ELR (cell line): Measurements from ENCODE around the gene SCGB3A2.
A peak's percentile ranks its signal among the peaks of the same experiment; 100 is the strongest.
"Not testable (repeated sequence)": the region's sequence is repeated elsewhere in the genome, so short reads cannot be mapped to it uniquely, and the experiment has no call there.

Experiments used
- DNase-seq: peaks from one replicate; pipeline ENCODE4 v3.0.0-alpha.2; 2015; ENCODE audit warnings: low read depth

SCGB3A2 gene

DNA sequence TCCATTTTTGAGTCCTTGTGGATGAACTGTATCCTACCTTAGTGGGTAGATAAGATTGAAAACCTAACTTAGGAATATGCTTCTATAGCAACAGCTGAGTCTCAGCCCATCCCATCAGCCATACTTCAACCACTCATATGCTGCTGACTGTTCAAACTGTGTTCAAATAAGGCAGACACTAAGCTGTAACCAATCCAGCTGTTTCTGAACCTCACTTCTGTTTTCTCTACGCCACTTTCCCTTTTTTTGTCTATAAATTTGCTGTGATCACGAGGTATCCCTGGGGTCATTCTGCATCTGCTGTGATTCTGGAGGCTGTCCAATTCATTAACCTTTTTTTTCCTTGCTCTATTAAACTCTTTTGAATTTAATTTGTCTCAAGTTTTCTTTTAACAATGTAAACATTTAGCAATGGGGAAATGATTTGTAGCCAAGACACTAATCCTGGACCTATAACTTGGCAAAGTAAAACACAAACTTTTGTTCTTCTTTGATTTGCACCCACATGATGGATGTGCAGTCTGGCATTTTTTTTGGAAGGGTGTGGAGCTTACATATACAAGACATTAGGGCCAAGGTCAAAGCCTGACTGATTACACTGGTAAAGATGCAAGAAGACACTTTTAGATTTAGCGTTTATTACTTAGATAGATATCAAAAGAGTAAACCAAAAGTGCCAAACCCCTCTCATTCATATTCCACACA, 14.9 kb upstream of the SCGB3A2 start:
- DNase-seq = no peak

DNA sequence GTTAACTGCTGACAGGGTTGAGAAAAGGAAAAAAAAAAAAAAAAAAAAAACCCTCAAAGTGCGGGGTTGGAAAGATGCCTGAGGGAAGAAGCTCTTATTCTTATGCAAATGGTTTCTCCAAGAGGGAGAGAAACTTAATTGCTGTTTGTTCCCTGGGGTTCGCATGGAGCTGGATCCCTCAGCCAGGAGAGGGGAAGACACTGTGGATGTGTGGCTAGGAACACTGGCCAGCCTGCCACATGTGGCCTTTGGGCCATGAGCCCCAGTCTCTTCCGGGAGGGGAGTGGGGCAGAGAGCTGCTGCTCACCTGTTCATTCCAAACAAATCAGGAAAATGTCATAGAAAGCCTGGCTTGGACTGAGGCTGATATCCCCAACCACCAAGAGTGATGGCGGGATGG, 9.4 kb upstream of the SCGB3A2 start:
- DNase-seq = no peak

DNA sequence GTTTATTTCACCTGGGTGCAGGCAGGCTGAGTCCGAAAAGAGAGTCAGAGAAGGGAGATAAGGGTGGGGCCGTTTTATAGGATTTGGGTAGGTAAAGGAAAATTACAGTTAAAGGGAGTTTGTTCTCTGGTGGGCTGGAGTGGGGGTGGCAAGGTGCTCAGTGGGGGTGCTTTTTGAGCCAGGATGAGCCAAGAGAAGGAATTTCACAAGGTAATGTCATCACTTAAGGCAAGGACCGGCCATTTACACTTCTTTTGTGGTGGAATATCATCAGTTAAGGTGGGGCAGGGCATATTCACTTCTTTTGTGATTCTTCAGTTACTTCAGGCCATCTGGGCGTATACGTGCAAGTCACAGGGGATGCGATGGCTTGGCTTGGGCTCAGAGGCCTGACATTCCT, 8.6 kb upstream of the SCGB3A2 start:
- not testable (repeated sequence) for DNase-seq

DNA sequence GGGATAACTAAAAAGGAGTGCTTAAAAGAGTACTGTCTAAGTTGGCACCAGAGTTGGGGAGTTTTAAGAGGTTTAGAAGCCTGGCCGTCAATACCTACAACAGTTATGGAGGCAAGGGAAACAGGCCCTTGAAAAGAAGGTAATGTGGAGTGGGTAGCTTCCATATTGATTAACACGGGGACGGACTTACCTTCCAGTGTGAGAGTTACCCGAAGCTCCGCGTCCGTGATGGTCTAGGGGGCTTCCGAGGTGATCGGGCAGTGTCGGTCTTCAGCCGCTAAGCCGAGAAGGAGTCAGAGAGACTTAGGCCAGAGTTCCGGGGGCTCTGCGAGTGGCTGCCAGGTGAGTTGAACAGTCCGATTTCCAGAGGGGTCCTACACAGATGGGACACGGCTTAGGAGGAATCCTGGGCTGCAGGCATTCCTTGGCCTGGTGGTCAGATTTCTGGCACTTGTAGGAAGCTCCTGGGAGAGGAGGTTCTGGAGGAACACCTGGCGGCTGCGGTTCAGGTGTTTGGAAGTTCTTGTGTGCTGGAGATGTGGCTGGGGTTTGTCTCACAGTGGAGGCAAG, 6.4 kb upstream of the SCGB3A2 start:
- not testable (repeated sequence) for DNase-seq

DNA sequence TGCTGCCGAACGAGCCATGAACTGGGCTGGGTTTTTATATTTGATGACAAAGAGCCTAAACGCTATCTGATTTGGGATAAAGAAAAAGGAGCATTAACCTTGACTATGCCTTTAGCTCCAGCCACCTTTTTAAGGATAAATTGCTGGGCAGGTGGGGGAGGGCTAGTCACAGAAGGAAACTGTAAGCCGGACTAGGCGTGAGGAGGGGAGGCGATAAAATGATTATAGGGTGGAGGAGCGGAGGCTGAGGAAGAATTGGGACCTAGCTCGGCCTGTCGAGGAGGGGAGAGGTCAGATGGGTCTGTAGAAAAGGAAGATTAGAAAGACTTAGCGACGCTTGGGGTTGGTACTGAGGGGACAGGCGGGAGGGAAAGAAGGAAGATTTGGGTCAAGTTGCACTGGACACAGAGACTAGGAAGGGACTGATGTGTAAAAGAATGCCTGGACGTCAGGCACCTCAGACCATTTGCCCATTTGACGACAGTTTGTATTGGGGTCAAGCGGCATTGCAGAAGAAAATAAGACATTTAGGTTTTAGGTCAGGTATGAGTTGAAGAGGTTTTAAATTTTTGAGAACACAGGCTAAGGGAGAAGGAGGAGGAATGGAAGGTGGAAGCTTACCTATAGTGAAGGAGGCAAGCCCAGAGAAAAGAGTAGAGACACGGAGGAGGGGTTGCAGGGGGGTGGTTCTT, 5.6 kb upstream of the SCGB3A2 start:
- not testable (repeated sequence) for DNase-seq

DNA sequence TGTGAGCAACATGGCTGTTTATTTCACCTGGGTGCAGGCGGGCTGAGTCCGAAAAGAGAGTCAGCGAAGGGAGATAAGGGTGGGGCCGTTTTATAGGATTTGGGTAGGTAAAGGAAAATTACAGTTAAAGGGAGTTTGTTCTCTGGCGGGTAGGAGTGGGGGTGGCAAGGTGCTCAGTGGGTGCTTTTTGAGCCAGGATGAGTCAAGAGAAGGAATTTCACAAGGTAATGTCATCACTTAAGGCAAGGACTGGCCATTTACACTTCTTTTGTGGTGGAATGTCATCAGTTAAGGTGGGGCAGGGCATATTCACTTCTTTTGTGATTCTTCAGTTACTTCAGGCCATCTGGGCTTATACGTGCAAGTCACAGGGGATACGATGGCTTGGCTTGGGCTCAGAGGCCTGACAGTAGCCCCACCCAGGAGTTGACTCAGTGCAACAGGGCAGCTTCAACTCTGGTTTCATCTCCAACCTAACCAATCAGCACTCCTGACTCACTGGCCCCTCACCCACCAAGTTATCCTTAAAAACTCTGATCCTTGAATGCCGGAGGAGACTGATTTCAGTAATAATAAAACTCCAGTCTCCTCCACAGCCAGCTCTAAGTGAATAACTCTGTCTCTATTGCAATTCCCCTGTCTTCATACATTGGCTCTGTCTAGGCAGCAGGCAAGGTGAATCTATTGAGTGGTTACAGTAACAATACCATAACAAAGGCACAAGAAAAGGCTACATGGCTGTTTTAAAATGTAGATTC, 4.2 kb upstream of the SCGB3A2 start:
- not testable (repeated sequence) for DNase-seq

DNA sequence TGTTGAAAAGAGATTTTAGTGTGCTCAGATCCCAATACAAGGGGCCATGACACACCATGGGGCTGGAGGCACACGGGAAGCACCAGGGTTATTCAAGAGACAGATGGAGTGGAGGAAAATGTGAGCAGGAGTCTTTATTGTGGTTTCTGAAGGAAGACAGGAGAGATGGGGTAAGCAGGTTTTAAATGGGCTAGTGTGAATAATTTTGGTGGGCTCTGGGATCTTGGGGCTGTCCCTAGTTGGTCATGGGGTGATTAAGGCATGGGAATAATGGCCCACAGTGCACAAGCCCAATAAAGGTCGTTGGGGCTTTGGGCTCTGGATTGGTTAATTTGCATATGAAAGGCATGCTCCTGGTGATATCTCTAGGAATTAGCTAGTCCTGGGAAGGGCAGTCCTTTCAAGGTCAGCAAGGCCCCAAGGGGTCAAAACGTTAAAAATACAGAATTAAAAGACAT, 3.6 kb upstream of the SCGB3A2 start:
- DNase-seq = no peak

DNA sequence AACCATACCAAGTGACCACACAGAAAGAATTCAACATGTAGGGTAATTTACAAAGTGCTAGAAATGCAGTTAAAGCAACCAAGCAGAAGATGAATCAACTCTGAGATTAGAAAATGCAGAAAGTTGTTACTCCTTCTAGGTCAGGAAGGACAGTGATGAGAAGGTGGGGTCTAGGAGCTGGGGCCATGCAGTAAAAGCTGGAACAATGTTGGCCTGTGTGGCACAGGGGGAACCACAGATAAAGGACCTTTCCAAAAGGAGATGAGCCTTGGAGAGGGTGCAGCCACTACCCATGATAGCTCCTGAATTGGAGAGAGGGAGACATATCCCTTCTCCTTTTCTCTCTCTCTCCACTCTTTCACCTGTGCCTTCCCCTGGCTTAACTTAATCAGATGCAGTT, 2.4 kb upstream of the SCGB3A2 start:
- DNase-seq = no peak

DNA sequence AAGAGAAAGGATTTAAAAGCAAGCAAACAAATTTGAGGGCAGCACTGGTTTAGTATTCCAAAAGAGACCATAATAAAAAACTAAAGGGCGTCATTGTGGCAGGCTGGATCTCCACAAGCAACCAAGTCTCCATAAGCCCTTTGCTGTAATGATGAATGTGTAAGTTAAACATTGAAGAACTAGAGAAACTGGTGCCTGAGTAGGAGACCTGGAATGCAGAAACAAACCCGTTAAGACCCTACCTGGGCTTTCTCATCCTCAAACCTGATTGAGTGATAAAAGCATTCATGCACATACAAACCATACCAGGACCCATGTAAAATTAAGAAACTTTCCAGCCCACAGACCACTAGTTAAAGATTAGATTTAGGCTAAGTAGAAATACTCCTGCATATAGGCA, 1.9 kb upstream of the SCGB3A2 start:
- no peak for DNase-seq

DNA sequence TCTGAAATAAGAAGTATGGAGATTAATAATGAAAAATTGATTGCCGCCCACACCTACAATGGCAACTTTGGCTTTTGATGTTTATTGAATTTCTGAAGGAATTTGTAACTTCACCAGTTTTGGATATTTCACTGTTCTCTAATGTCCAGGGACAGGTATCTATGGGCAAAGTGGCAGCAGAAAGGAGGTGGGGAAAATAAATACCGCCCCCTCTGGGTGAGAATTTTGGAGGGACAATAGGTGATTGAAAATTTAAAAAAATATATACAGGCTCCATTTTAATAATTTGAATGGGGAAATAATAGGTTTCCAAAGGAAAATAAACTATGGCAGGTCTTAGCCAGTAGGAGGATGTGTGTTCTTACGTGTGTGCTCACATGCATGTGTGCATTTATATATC, 1.3 kb downstream of the SCGB3A2 start:
- no peak for DNase-seq

DNA sequence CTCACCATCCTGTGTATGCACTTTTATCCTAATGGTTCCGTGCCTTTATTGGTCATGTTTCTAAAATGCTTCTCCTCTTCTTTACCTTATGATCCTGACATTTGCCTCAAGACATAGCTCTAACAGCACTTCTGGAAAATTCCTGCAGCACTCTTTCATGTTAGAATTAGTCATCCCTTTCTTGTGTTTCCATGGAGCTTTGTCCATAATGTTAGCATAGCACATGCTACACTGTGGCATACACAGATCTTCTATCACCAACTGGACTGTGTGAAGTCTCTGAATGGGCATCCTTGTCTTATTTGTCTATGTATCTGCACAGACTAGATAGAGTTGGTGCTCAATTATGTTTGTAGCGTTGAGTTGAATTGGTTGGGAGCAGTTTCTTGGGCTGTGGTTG, 2.0 kb downstream of the SCGB3A2 start:
- DNase-seq = no peak

DNA sequence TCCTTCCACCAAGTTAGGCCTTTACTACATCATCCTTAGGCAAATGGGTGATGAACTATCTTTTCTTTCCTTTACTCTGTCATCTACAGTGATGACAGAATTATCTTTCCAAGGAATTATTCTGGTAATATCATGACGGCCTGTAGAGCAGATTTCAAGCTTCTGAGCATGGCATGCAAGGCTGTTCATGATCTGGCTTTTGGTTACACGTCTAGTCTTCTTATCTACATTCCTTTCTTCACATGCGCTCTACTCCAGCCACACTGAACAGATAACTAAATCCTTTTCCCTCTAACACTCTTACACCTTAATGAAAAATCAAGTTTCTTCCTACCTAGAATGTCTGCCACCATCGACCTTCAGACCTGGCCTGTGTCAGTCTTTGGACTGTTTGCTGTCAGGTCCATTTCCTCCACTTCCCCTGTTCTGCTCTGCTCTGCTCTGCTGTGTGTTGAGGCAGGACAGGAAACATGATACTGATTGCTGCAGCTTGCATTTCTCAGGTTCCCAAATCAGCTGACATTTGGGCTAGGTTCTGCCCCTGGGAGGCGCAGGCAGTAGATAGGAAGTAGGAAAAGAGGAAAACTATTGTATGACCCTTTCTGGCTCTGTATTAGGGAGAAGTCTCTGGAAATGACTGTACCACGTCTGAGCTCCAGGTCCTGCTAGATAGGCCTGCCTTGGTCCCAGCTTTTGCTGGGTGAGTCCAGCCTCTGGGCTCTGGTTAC, 4.2 kb downstream of the SCGB3A2 start:
- DNase-seq = no peak

DNA sequence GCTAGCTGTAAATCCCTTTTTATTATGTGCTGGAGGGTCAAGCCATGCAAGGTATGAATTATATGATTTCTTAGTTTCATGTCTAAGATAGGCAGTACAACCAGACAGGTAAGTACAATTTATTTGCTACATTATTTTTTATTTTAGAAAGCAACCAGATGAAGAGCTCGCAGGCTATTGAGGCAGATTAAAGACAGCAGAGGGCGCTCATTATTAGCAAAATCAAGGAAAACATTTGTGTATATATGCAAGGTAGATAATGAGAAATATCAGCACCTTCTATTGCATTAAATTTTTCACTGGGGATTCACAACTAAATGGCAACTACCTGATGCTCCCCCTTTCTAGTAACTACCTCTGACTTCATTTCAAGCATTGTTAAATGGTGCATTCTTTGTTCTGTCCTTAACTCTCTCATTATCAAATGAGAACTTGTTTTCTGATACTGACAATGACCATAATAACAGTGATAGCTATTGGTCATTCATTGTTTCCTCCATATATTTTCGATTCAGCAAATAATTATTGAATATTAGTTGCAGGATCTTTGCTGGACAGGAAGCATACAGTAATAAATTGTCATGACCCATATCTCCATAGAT, 8.6 kb downstream of the SCGB3A2 start:
- DNase-seq = peak; percentile 25

DNA sequence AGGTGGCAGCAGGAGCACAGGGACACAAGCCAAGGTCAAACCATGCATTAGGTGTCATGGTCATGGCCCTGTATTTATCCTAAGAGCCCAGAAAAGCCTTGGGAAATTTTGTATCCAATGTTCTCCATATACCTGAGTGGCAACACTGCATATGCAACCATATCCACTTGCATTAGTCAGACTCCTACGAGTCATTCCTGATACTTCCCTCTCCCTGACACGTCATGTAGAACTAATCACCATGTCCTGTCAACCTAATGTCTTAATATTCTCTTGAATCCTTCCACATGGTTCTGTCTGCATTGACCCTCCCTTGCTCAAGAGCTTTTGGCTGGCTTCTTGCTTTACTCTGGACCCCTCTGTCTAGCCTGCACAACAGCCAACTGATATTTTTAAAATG, 9.4 kb downstream of the SCGB3A2 start:
- DNase-seq = peak; percentile 36

DNA sequence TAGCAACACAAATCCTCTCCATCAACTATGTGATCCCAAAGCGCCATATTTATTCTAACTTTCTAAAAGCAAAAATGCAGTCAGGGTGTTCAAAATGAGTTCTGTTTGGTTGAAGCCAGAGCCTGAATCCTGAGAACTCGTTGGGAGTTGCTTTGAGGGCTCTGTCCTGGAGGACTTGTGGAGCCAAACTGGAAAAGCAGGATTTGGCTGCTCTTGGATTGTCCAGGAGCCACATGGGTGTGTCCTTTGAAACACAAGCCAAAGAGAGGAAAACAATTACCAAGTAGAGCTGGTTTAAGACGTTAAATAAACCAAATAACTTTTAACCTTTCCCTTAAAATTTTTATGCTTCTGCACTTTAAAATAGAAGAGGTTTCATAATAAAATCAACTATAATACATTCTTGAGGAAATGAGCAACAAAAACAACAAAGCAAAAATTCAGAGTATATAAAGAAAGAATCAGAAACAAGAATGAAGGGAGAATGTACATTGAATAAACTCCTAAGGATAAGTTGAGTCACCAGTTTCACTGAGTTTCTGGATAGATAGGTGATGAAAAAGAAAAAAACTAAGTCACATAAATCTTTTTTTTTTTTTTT, 14.3 kb downstream of the SCGB3A2 start:
- DNase-seq = no peak

DNA sequence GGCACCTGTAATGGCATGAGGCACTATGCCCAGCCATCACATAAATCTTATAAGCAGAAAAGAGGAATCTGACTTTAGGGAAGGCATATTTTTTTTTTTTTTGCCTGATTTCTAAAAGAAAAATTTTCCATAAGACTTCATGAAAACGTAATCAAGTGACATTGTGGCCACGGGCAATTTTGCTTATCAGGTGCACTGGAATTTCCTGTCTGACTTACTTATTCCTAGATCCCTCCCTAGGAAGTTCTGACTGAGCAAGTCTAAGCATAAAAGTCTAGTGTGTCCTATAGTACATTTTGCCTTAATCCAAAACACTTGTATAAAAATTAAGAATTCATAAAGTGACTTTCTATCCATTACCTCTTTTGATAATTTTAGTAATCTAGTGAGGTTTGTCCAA, 15.3 kb downstream of the SCGB3A2 start:
- DNase-seq = no peak

DNA sequence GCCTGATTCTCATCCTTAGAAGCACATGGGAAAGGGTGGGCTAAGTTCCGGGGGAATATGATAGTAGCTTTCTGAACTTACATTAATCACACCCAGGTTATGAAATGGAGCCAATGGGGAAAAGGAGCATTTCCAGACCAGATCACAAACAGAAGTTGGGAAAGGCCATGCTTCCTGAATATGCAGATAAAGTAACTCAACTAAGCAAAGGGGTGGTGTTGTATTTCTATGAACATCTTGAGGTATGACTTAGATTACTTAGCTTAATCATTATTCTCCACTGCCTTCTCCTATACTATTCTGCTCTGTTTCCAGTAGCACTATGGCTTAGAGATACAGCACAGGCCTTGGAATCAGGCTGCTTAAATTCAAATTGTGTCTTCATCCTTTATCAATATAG, 17.4 kb downstream of the SCGB3A2 start:
- no peak for DNase-seq

DNA sequence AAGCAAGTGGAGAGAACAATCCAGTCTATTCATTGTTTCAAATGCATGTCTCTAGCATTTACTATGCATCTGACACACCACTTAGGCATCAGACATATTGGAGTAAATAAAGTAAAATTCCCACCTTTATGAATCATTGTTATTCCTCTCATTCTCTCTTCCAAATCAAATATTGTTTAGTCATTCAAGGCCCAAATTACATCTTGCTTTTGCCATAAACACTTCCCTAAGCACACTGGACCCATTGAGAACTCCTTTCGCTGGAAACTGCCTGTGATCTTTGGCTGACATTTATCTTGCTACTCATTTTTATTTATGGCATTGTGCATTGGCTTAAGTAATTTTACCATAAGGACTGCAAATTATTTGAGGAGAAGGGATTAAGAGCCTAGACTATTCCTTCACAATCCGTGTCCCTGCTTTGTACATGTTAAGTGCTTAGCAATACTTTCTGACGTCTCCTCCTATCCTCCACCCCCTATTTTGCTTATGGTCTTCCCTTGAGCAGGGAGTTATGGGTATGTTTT, 20.4 kb downstream of the SCGB3A2 start:
- peak; percentile 24 for DNase-seq

DNA sequence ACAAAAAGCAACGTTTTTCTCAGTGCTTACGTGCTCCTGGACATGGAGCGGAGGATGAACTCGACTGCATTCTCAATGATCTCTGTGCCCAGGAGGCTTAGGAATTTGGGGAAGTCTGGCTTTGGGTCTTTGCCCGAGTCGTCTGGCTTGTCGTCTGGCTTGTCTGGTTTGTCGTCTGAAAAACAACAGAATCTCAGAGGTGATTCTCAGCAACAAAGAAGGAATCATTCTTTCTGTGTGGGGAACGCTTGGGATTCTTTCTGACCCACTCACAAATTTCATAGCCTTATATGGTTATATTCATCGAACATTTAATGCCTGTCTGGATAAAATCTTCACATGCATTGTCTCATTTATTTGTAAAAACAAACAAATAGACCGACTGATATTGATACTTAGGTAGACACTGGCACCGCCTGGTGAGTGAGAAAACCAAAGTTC, 23.1 kb downstream of the SCGB3A2 start:
- no peak for DNase-seq

DNA sequence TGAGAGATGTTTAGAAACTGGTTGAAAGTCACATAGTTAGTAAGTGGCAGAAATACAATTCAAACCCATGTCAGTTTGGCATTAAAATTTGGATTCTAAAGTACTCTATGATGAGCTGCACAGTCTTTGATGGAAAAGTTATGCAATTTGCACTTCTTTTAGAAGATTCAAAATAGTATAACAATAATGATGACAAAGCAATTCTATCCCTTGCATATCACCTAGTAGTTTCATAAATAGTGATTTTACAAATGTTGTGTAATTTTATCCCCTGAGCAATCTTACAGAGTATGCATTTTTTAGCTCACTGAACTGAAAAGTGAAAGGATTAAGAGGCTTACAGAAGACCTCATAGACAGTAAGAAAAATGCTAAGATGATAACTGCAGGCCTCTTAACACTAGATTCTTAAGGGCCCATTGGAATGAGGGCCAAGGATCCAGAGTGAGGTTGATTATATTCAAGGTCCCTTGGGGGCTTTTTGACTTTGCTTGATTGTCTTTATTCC, 24.2 kb downstream of the SCGB3A2 start:
- DNase-seq = no peak

DNA sequence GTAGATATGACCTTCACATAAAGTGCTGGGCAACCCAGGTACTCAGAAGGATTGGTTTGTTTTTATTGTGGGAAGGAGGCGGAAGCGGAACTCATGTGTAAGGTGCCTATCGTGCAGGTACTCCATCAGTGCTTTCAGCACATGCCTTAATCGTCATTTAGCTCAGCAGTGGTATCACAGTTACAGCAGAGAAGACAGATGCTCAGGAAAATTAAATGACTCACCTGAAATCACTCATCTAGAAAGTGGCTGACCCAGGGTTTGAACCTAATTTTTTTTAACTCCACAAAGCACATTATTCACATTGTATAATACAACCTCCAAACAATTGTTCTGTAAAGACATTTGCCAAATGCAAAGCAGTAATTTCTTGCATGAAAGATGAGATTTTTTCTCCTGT, 25.6 kb downstream of the SCGB3A2 start:
- DNase-seq = no peak
